Epidermal melanocyte (primary cell): ENCODE data around the gene B3GALT5.
"Not testable (repeated sequence)": the region's sequence is repeated elsewhere in the genome, so short reads cannot be mapped to it uniquely, and the experiment has no call there.

ENCODE experiments used
- DNase-seq: peaks from one replicate; pipeline ENCODE4 v3.0.0; 2011; ENCODE audit warnings: low spot score; ENCODE audit not compliant: insufficient read length

Gene B3GALT5, protein sequence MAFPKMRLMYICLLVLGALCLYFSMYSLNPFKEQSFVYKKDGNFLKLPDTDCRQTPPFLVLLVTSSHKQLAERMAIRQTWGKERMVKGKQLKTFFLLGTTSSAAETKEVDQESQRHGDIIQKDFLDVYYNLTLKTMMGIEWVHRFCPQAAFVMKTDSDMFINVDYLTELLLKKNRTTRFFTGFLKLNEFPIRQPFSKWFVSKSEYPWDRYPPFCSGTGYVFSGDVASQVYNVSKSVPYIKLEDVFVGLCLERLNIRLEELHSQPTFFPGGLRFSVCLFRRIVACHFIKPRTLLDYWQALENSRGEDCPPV

DNA sequence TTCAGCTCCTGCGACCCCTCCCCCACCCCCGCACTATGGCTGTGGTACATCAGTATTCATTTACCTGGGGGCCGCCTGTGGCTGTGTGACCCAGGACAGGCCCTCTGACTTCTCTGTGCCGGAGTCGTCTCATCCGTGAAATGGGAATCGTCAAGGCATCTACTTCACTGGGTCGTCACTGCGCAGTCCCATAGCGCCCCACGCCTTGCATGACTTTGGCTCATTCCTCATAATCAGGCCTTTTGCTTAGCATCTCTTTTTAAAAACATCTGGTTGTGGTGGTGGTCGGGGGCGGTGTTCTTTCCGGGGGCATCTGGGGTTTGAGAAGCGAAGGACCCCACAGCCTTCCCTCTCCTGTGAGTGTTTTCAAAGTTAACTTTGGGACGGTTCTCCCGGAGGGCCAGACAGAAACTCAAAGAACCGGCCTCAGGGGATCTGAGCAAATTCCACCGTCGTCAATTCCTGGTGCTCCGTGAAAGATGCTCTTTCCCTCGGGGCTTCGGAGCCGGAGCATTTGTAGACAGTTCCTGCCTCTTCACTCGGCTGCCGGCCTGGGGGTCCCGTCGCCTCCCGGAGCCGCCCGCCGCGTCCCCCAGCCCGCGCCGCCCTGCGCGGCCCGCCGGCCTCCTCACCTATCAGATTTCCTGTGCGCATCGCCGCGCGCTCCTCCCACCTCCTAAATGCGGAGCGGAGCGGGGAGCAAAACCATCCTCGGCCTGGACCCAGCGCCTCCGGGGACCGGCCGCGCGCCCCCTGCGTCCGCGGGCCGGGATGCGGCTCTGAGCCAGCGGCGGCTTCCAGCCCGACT is at the start of gene B3GALT5:
B3GALT5 (plus strand) TSS at position 708 of the 808 bp plus-strand sequence. CDS start 47,620 bp downstream, outside the sequence.
- DNase-seq: no peak

DNA sequence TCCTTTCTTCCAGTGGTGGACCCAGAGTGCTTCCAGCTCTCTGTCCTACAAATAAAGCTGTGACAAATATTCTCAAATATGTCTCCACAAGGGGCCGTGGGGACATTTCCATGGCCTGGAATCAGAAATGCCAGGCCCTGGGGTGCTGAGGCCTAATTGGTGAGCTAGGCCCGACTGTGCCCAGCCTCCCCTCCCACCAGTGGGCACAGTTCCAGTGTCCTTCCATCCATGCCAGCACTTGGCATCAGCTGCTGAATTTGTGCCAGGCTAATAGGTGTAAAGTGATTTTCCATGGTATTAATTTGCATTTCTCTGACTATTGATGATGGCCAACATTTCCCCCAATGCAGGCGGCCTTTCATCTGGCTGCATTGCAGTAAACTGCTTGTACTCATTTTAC is 48.5 kb upstream of the B3GALT5 start:
- DNase-seq: no peak

DNA sequence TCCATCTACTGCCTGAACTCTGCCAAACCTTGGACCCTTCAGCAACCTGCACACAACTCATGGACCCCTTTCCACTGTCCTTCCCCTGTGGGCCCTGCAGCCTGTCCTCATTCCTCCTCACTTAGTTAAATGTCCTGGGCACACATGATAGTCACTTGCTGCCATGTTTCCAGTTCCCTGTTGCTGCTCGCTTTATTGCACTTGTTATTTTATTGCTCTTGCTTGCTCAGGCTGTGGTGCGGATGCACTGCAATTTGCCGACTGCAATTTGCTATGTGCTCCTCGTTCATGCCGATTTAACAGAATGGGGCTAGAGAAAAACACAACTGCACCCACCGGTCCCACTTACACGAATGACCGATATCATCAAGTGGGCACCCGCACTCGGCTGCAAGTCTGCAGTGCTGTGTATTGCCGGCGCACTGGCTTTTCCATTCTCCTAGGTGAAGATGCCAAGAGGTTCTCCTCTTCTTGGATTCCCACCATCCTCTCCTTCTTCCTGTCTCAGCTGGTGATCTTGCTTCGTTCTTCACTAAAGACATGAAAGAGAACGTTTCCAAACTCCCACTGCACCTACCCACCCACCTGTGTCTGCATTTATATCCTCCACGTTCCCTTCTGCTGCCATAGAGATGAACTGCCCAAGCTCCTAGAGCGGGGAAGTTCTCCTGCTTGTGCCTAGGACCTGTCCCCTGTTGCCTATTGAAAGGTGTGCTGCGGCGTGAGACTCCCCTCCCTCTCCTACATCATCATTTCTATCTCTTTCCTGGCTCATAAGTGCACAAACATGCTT is 45.4 kb upstream of the B3GALT5 start:
- no peak for DNase-seq

DNA sequence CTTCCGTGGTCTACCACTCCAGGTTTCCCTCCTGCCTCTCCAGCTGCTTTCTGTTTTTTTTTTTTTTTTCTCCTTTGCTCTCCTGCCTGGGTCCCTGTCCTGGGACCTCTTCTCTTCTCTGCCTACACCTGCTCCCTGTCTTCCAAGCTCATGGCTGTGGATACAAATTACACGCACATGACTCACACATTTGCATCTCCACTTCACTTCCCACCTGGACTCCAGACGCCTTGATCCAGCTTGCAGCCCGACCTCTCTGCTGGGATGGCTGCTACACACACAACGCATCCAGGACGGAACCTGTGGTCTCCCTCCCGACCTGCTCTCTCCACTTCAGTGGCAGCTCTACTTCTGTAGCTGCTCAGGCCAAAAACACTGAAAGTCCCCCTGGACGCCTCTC is 44.4 kb upstream of the B3GALT5 start:
- DNase-seq: no peak

DNA sequence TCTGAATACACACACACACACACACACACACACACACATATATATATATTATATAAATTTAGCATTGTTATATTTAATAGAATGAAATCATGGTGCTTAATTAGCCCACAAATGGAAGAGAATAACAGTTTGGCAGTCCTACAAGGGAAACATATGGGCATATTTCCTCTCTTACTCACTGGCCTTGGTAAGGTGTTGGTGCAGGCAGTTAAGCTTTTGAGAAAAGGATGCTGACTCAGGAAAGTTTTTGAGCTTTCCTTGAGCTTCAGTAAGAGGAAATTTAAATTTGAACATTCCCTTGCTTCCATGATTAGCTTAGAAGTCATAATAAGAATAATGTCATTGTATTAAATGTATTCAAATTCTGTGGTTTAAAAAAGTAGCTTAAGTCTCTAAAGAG is 37.0 kb upstream of the B3GALT5 start:
- DNase-seq: no peak

DNA sequence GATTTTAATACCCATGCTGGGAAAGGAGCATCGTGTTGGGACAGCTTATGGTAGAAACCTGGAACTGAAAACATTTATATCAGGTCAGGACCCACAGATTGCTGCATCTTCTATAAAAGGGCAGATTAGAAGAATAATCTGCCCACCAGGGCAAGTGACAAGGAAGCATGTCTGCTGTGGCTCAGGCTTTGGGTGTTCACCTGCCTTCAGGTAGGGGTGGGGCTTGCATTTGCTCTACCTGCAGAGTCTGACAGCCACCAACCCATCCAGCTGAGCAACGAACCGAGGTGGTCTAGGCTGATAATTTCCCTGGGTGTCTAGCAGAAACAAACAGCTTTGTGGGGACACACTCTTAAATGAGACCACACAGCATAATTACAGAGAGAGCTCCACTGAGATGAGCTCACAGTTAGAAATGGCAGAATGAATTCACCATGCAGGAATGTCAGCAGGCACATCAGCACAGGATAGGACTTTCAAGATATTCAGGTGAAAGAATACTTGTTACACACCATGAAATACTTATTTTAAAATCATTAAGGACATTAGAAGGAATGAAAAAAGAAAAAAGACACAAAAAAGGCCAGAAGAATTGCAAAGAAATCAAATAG is 36.1 kb upstream of the B3GALT5 start:
- DNase-seq: no peak

DNA sequence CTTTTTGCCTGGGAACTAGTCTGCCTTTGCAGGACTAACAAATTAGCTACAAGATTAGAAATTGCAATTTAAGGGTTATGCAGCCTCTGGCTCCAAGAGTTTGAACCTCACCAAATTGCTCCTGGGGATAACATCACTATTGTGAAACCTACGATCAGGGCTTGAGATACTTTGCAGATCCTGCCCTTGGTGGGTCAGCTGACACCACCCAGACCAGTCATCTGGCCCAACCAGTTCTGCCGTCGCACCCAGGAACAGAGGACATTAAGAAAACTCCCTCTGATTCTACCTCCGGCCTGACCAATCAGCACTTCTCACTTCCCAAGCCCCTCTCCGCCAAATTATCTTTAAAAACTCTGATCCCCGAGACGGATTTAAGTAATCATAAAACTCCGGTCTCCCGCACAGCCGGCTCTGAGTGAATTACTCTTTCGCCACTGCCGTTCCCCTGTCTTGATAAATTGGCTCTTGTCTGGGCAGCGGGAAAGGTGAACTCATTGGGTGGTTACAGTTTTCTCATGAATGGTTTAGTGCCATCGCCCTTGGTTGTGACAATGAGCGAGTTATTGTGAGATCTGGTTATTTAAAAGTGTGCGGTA is 32.9 kb upstream of the B3GALT5 start:
- DNase-seq: no peak

DNA sequence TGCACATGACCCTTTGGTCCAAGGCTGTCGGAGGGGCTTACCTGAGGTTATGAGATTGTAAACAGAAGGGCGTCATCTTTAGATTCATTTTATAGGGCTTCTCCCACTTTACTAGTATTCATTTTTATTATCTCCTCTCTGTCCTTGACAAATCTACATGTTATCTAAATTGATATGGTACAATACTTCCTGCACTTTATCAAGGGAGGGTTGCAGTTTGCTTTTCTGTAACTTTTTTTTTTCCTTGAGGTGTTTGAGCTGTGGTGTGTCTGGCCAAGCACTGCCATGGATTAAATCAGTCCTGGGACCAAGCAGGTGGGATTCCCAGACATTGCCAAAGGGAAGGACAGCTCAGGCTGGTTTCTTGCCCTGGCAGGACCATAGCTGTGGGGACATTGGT is 32.0 kb upstream of the B3GALT5 start:
- no peak for DNase-seq

DNA sequence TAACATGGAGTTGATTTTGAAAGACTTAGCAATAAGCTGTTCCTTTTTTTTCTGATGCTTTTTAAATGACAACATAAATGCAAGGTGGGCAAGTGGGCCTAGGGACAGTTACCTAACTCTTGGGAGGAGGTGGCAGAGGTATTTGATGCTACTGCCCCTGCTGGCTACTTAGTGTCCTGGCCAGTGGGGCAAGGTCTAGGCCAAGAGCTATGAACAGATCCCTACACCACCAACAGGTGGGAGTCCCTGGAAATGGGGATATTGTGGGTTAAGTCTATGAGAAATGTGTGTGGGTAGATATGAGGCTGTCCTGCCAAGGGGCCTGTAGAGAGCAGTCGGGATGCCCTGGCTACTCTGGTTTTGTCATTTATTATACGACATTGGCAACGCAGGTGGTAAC is 31.3 kb upstream of the B3GALT5 start:
- DNase-seq: no peak

DNA sequence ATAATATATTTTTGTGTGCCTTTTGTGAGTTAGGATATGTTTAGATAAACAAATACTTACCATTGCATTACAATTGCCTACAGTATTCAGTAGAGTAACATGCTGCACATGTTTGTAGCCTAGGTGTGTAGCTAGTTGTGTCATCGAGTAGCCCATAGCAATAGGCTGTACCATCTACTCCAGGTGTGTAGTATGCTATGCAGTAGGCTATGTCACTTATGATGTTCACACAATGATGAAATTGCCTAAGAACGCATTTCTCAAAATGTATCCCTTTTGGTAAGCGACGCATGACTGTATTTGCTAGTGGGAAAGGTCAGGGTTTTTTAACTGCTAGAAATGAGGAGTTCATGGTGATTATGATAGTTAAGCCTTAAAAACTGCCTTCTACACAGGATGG is 30.0 kb upstream of the B3GALT5 start:
- DNase-seq: no peak

DNA sequence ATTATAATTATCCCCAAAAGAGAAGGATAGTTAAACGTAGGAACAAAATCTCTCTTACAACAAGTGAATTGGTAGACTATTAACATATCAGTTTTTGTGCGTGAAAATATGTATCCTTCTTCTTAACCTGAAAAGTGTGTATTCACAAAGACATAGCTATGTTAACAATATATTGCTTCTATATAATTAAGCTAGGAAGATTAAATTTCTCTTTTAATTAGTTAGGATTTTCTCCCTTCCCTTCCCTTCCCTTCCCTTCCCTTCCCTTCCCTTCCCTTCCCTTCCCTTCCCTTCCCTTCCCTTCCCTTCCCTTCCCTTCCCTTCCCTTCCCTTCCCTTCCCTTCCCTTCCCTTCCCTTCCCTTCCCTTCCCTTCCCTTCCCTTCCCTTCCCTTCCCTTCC is 29.2 kb upstream of the B3GALT5 start:
- not testable (repeated sequence) for DNase-seq

DNA sequence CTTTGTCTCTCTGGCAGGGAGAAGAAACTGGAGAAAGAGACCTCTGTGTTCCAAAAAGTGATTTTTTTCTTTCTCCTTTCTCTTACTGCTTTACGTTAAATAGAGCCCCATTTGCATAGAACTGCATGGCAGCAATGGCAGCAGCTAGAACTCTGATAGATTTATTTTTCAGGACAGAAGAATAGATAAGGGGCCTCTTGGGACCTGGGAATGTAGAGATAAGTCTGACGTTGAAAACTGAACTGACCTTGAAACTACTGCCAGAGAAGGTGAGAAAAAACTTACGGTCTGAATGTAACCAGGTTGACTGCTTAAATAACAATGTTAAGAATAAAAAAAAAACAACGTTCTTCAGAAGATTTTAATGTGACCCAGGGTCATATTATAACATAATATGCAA is 25.4 kb upstream of the B3GALT5 start:
- no peak for DNase-seq

DNA sequence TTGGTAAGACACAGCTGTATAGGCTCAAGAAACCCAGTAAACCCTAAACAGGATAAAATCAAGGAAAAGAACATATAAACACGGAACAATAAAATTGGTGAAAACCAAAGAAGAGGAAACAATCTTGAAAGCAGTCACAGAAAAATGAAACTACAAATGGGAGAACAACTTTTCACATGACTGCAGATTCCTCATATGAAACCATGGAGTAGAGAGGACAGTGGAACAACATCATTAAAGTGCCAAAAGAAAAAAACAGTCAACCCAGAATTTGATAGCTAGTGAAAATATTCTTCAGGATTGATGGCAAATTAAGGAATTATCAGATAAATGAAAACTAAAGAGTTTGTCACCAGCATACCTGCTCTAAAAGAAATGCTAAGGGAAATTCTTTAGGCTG is 23.9 kb upstream of the B3GALT5 start:
- DNase-seq: no peak

DNA sequence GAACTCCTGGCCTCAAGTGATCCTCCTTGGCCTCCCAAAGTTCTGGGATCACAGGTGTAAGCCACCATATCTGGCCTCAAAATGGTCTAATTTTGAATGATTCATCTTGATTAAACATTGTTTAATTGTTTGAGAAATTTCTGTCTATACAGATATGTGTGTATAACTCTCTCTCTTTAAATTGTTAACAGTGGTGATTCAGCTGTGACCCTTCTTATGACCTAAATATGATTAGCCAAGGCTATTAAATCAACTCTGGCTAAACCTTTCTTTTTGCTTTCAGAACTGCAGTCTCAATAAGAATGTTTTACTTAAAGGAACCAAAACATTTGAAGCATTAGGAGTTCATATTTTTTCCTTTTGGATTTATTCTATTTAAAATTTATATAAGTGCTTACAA is 19.2 kb upstream of the B3GALT5 start:
- no peak for DNase-seq

DNA sequence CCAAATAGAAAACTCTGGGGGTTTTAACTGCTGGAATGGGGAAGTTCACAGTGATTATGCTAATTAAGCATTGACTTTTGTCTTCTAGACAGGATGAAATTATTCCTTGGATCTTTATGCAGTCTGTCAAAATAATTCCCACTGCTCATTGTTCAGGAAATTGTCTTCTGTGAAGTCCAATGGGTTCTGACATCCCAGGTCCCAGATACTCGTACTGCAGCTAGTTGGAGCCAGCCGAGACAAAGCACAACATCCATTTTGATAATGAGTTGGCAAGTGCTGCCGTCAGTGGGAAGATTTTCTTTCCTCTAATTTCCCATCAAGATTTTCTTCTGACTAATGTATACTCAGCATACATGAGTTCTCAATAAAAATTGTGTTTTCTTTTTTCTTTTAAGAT is 17.3 kb upstream of the B3GALT5 start:
- DNase-seq: no peak

DNA sequence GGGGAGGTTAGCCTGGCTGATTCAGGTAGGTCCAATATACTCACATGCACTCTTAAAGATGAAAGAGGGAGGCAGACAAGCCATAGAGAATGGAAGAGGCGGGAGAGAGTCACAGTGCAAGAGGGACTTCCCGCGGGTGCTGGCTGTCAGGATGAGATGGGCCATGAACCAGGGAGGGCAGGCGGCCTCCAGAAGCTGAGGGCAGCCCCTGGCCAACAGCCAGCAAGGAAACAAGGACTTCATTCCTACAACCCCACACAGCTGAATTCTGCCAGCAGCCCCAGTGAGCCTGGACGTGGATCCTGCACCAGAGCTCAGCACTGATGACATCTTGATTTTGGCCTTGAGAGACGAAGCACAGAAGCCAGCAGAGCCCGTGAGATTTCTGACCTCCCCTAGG is 15.1 kb upstream of the B3GALT5 start:
- DNase-seq: no peak

DNA sequence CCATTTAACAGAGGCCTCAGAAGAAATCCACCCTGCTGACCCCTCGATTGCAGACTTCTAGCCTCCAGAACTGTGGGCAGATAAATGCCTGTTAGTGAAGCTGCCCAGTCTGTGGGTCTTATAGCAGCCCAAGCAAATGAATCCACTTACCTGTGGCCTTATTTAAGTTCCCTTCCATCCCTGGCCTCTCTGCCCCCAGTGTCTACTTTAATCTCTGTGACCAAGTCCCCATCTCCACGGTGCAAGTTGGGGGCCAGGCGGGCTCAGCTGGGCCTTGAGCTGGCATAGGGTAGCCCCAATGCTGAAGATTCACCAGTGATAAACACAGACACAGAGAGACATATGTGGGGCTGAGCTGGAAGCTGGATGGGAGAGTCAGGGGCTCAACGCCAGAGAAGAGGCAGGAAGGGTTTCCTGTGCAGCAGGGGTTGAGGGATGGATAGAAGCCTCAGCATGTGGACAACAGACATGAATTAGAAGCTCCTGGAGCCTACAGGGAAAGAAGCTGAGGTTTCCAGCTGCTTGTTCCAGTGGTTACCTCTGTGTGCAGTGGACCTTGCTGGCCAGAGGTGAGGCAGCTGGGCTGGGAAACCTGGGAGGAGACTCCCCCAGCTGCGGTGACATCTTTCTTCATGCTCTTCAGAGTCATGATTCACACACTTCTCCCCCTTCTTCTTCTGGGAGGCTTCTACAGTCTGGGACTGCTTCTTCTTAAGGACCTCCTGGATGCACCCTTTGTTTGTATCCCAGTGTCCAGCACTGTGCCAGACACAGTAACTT is 13.4 kb upstream of the B3GALT5 start:
- DNase-seq: no peak

DNA sequence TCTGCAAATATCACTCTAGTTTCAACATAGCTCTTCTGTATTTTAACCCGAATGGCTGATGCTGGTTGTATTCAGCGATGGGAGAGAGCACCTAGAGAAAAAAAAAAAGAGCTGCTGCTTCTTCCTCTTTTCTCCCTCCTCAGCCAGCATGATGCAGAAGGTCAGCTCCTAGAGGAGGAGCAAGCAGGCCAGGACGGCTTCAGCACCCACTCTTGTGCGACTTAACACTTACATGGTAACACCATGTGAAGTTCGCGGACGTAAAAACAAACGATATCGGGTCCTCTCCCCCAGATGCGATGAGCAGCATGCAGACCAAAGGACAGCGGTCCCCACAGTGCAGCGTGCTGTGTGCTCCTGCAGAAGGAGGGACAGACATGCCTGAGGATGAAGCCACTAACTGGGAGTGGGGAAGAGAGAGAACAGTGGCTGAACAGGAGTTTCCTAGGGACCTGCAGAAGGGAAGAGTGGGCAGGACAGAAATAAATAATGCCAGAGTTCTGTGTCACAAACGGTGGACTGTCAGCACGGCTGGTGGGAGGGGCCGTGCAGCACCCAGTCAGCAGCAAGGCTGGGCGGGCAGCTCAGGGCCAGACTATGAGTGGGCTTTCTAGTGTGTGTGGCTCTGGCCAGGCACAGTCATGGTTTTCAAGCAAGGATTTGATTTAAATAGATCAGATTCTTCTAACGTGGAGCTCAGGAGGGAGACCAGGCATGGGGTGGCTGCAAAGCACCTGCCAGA is 11.4 kb upstream of the B3GALT5 start:
- DNase-seq: no peak

DNA sequence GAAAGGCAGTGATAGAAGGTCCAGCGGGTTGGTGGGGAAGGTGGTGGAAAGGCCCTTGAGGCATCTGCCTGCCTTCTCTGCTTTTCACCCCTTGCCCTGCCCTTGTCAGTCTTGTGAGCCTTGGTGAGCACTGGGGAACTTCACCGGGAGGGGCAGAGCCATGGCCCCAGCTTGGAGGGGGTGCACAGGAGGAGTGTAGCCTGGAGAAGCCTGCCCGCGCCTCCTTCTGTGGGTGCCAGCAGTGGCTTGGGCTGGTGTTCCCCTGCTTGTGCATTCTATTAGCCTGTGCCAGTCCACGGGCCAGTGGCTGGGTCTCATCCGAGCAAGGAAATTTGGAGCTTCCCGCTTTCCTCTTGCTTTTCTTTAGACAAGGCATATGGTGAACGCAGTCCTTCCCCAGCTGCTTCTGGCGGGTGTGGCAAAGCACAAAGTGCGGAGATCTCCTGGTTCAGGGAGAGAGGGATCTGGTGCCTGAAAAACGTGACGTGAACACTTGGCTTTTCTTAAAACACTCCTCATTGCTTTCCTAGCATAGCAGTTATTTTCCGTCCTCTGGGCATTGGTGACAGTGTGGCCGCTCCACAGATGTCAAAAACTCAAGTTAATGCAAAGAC is 10.6 kb upstream of the B3GALT5 start:
- DNase-seq: no peak
